Natural killer cell (primary cell): Measurements from ENCODE around the gene OR56A1. TPM values are rescaled to one million over a fixed set of nuclear protein-coding genes. Genes with fewer than 3 reads are reported as not detected.

Source experiments
- ATAC-seq, 3 donors: fragments of 150-1000 bp in 2 of 3; fragments of 200-7000 bp in 1 of 3; cut with Tn5 transposase; 1 replicate in 1 of 3; 2 replicates in 2 of 3; pipeline ENCODE4 v1.10.0; 2021; ENCODE audit warnings: mild to moderate bottlenecking in 2 of 3, moderate library complexity in 2 of 3
- DNase-seq, 2 donors: peaks; one replicate each; pipeline versions ENCODE4 v3.0.0 to v3.0.0-alpha.2; 2013 to 2021; ENCODE audit warnings: mixed read lengths in 1 of 2
- H3K27ac ChIP-seq: one replicate; pipeline ENCODE4 v1.5.1; 2013; ENCODE audit warnings: mild to moderate bottlenecking, low read length
- H3K27me3 ChIP-seq: one replicate; pipeline ENCODE4 v1.6.1; 2013; ENCODE audit warnings: low read length; ENCODE audit not compliant: control insufficient read depth, insufficient read depth
- H3K36me3 ChIP-seq: one replicate; pipeline ENCODE4 v1.6.1; 2013; ENCODE audit warnings: low read length; ENCODE audit not compliant: control insufficient read depth, insufficient read depth
- H3K4me1 ChIP-seq: one replicate; pipeline ENCODE4 v1.6.1; 2013; ENCODE audit warnings: low read length; ENCODE audit not compliant: control insufficient read depth, insufficient read depth
- H3K4me3 ChIP-seq: one replicate; pipeline ENCODE4 v1.5.1; 2013; ENCODE audit warnings: low read length
- H3K9me3 ChIP-seq: one replicate; pipeline ENCODE4 v1.6.1; 2013; ENCODE audit warnings: low read length; ENCODE audit not compliant: control insufficient read depth, insufficient read depth
- H3K27ac Mint-ChIP-seq, 2 donors: one replicate each; pipeline ENCODE4 v1.8.0; 2022; ENCODE audit warnings: mild to moderate bottlenecking in 2 of 2, mixed read lengths in 2 of 2, moderate library complexity in 1 of 2
- H3K27me3 Mint-ChIP-seq, 2 donors: one replicate each; pipeline ENCODE4 v1.8.0; 2022; ENCODE audit warnings: low read depth in 2 of 2, mixed read lengths in 2 of 2
- H3K36me3 Mint-ChIP-seq: one replicate; pipeline ENCODE4 v1.8.0; 2022; ENCODE audit warnings: mixed read lengths
- H3K4me1 Mint-ChIP-seq, 2 donors: one replicate each; pipeline ENCODE4 v1.8.0; 2022; ENCODE audit warnings: mixed read lengths in 2 of 2
- H3K4me3 Mint-ChIP-seq: one replicate; pipeline ENCODE4 v1.8.0; 2022; ENCODE audit warnings: mild to moderate bottlenecking, moderate library complexity, mixed read lengths
- H3K9me3 Mint-ChIP-seq, 2 donors: one replicate each; pipeline ENCODE4 v1.8.0; 2022; ENCODE audit warnings: mixed read lengths in 2 of 2
- CTCF ChIP-seq: fragments of 200-600 bp; IDR thresholded peaks from one replicate; pipeline ENCODE4 v1.8.0; 2022; ENCODE audit warnings: antibody characterized with exemption
- WGBS: methylation state at CpG from one replicate; pipeline ENCODE4 v1.1.7; 2013; ENCODE audit warnings: missing lambda C conversion rate; ENCODE audit not compliant: insufficient coverage; 5-methylcytosine and 5-hydroxymethylcytosine counted together
- intact Hi-C: fragments of 100-400 bp; cut with micrococcal nuclease; formaldehyde crosslinking; loops from one replicate; pipeline ENCODE4 v1.14.2; 2022
- total RNA-seq, 4 donors: library from RNA; stranded (reverse); fragments of 120-200 nt in 1 of 4; gene quantifications; one replicate each; pipeline versions ENCODE4 v1.2.3 to v1.2.4, GENCODE V29; 2013 to 2022

OR56A1 gene
- total RNA-seq, 3 donors from 2014 or later (not counting 1 experiment from before 2014, with no cell fraction given), result 0.05 to 0.16 TPM; not detected in 1

GRCh38 chr11:5986885-5987284 lies 43.7 kb downstream of the OR56A1 start, which contains the start of gene OR52L1:
Gene OR52L1 (minus strand): TSS chr11:5986985. CDS start chr11:5986930, 55 bp downstream.
- intact Hi-C loops, result no loop called here
- H3K4me3 Mint-ChIP-seq, result no peak within 1 kb of the TSS
- DNase-seq (no peak), ATAC-seq (no peak)
- Histone ChIP-seq H3K27ac (no peak within 1 kb of the TSS), H3K4me1 (no peaks in the 10 kb centered on the region), H3K27me3 (no peaks in the 10 kb centered on the region), H3K9me3 (no peaks in the 10 kb centered on the region), H3K4me3 (no peak within 1 kb of the TSS), H3K36me3 (no peaks in the 10 kb centered on the region)
- no peaks in the 10 kb centered on the region for H3K4me1 Mint-ChIP-seq
- H3K9me3 Mint-ChIP-seq, result peaks cover 0 to 2% of the 10 kb centered on the region in 2 donors
- no peaks in the 10 kb centered on the region for H3K36me3 Mint-ChIP-seq
- TF ChIP-seq CTCF, result no peak
- no CpG with 5 or more reads among the region's 1 CpG for WGBS
- peaks cover 13 to 56% of the 10 kb centered on the region in 2 donors for H3K27me3 Mint-ChIP-seq
- no peak within 1 kb of the TSS for H3K27ac Mint-ChIP-seq

GRCh38 chr11:5983443-5983842 lies 47.1 kb downstream of the OR56A1 start:
- Histone ChIP-seq H3K27me3 (peaks cover 3% of the 10 kb centered on the region), H3K27ac (no peak overlapping the region), H3K36me3 (no peaks in the 10 kb centered on the region), H3K4me1 (no peaks in the 10 kb centered on the region), H3K9me3 (no peaks in the 10 kb centered on the region), H3K4me3 (no peak overlapping the region)
- ATAC-seq (no peak), DNase-seq (no peak)
- Mint-ChIP-seq H3K27ac (no peak overlapping the region), H3K36me3 (no peaks in the 10 kb centered on the region), H3K27me3 (peaks cover 13 to 47% of the 10 kb centered on the region in 2 donors), H3K9me3 (peaks cover 0 to 5% of the 10 kb centered on the region in 2 donors), H3K4me3 (no peak overlapping the region), H3K4me1 (no peaks in the 10 kb centered on the region)
- no peak for TF ChIP-seq CTCF
- no CpG with 5 or more reads among the region's 1 CpG for WGBS
- intact Hi-C loops, result no loop called here

GRCh38 chr11:5973530-5973929 lies 57.0 kb downstream of the OR56A1 start:
- H3K4me3 Mint-ChIP-seq, result no peak overlapping the region
- ATAC-seq (no peak), DNase-seq (no peak)
- no peak overlapping the region for H3K27ac ChIP-seq
- H3K27me3 Mint-ChIP-seq, result peaks cover 5 to 12% of the 10 kb centered on the region in 2 donors
- no peaks in the 10 kb centered on the region for H3K36me3 ChIP-seq
- H3K4me3 ChIP-seq, result no peak overlapping the region
- no peaks in the 10 kb centered on the region for H3K4me1 ChIP-seq
- intact Hi-C loops, result no loop called here
- no peak overlapping the region for H3K27ac Mint-ChIP-seq
- TF ChIP-seq CTCF, result no peak
- H3K9me3 ChIP-seq, result no peaks in the 10 kb centered on the region
- WGBS, result 14% methylated on average over 1 of the region's 1 CpG
- no peaks in the 10 kb centered on the region for H3K36me3 Mint-ChIP-seq
- H3K9me3 Mint-ChIP-seq, result peaks cover 0 to 2% of the 10 kb centered on the region in 2 donors
- peaks cover 2% of the 10 kb centered on the region for H3K27me3 ChIP-seq
- H3K4me1 Mint-ChIP-seq, result no peaks in the 10 kb centered on the region

Other genes with a start within 250 kb of the OR56A1 start
- gene OR52N5, start 247.4 kb downstream of the OR56A1 start, total RNA-seq, result not detected
- gene OR52N1, start 239.5 kb downstream of the OR56A1 start, total RNA-seq, result not detected
- gene OR52N2, start 221.8 kb downstream of the OR56A1 start, total RNA-seq, result not detected
- not detected for gene OR52E6, start 188.9 kb downstream of the OR56A1 start, total RNA-seq
- gene OR52E8, start 173.1 kb downstream of the OR56A1 start, total RNA-seq, result not detected
- not detected for gene OR52E4, start 150.1 kb downstream of the OR56A1 start, total RNA-seq
- not detected for gene OR52E5, start 137.6 kb downstream of the OR56A1 start, total RNA-seq
- not detected for gene OR56A3, start 88.5 kb downstream of the OR56A1 start, total RNA-seq
- under 1 TPM in 1 of 3 donors, not detected in 2; 0.41 TPM for gene OR56A5, start 62.3 kb downstream of the OR56A1 start, total RNA-seq
- under 1 TPM in 1 of 3 donors, not detected in 2; 0.35 TPM for gene OR52L1, start 43.8 kb downstream of the OR56A1 start, total RNA-seq
- gene OR56A4, start 23.8 kb downstream of the OR56A1 start, total RNA-seq, result under 1 TPM; 0.09 to 0.13 (median 0.09) TPM
- gene OR56B4, start 76.9 kb upstream of the OR56A1 start, total RNA-seq, result not detected
- under 1 TPM in 1 of 3 donors, not detected in 2; 0.35 TPM for gene OR52B2, start 139.6 kb upstream of the OR56A1 start, total RNA-seq
- not detected for gene OR52W1, start 168.5 kb upstream of the OR56A1 start, total RNA-seq
- not detected for gene C11orf42, start 174.8 kb upstream of the OR56A1 start, total RNA-seq
- gene FHIP1B, start 203.9 kb upstream of the OR56A1 start, total RNA-seq, result 10 to 100 TPM; 50.6 to 76.9 (median 58.4) TPM
- under 1 TPM; 0.35 to 0.50 (median 0.39) TPM for gene CNGA4, start 208.3 kb upstream of the OR56A1 start, total RNA-seq
- gene CCKBR, start 229.1 kb upstream of the OR56A1 start, total RNA-seq, result not detected